Measurements from ENCODE around the gene UBE2QL1.
A peak's percentile ranks its signal among the peaks of the same experiment; 100 is the strongest.

UBE2QL1 gene

DNA sequence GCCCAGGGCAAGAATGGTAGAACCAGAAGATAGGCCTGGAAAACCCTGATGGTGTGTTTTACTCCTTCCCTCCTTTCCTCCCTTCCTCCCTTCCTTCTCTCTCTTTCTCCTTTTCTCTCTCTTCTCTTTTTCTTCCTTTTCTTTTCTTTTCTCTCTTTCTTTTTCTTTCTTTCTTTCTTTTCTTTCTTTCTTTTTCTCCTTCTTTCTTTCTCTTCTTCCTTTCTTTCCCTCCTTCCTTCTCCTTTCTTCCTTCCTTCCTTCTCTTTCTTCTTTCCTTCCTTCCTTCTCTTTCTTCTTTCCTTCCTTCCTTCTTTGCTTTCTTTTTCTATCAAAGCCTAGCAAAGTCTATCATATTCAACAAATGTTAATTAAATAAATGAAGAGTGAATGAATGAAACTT, 24.0 kb upstream of the UBE2QL1 start:
- DNase-seq: no peak
- intact Hi-C loops (cut with DNase I): no loop called here

DNA sequence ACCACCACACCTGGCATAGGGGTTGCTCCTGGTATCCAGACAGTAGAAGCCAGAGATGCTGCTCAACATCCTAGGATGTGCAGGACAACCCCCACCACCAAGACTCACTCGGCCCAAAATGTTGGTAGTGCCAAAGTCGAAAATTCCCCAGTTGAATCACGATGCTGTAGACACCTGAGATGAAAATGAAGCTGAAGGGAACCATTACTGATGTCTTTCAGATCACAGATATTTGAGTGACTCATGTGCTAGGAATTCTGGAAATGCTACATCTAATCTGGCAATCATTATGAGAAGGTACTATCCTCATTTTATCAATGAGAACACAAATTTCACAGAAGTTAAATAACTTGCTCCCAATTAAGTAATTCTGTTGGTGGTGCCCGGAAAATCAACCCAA, 21.0 kb upstream of the UBE2QL1 start:
- intact Hi-C loops (cut with DNase I): no loop called here
- no peak for DNase-seq

DNA sequence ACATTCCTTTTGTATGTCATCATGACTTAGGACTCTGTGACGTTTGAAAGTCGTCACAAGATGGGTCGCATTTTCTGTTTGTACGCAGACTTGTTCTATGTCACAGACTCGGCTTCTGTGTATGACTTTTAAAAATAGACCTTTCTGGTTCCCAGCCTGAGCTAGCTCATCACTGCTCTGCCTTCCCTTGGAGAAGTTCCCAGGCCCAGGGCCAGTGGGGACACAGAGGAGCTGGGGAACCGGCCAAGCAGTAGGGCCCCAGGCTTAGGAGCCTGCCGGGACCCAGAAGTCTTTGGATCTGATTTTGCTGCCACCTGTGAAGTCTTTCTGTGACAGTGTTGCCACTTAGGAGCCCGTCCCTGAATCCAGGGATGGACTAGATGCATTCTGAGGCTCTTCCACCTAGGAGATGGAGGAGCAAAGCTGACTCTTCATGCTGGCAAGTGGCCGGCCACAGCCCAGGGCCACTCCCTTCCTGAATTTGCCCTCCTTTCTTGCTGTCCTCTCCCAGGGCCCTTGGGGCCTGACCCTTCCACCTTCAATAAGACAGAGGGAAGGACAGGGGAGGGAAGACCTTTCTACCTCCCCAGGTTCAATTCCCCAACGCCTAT, 18.1 kb upstream of the UBE2QL1 start:
- intact Hi-C loops (cut with DNase I): no loop called here

DNA sequence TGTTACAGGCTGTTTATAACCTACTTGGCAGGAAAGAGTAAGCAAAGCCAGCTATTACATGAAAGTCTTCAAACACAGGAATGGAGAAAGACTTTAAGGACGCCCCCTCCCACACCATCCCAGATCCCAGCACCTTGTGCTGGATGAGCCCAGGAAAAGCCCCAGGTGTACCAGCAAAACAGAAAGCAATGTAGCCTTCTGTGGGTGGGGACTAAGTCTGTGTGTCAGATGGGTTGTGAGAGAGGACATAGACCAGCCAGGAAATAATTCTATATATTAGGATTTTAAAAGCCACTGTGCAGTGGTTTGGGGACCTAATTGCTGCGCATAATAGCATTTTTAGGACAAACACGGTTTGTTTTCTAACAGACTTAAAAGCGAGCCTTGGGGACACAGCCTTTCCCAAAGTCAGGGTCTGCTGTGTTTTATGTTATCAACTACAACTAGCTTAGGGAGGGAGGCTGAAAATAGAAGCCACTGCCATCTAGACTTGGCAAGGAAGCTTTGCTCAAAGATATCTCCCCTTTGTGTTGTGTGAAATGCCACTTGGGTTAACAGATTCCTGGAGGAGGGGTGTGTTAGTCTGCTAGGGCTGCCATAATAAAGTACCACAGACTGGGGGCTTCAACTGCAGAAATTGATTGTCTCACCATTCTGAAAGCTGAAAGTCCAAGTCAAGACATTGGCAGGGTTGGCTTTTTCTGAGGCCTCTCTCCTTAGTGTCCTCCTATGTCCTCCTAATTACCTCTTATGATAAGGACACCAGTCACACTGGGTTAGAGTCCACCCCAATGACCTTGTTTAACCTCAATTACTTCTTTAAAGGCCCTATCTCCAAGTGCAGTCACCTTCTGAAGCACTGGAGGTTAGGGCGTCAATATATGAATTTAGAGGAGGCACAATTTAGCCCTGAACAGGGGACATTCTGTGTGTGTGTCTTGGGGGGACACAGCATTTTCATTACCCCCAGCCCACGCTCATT, 17.2 kb upstream of the UBE2QL1 start:
- DNase-seq: no peak
- intact Hi-C loops (cut with DNase I): no loop called here

More for the DNA sequence above, 18.1 kb upstream of the UBE2QL1 start:
- peak in 5 of 10 donors; percentile 19 to 90 (median 46) for DNase-seq

DNA sequence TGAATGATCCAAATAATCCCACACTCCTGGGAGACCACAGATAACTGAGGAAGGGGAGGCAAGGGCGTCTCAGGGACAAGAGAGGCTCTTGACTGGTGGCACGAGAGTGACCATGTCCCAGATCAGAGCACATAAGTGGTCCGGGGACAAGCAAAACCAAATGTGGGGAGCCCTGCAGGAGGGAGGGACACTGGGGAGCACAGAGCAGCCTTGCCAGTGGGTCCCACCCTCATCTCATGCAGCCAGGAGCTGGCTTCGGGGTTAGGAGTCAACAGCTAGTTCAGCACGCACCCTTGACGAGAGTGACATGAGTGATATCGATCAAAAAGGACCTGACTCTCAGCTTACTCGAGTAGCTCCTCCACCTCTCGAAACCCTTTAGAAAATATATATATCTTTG, 16.5 kb upstream of the UBE2QL1 start:
- intact Hi-C loops (cut with DNase I): no loop called here
- DNase-seq: no peak

DNA sequence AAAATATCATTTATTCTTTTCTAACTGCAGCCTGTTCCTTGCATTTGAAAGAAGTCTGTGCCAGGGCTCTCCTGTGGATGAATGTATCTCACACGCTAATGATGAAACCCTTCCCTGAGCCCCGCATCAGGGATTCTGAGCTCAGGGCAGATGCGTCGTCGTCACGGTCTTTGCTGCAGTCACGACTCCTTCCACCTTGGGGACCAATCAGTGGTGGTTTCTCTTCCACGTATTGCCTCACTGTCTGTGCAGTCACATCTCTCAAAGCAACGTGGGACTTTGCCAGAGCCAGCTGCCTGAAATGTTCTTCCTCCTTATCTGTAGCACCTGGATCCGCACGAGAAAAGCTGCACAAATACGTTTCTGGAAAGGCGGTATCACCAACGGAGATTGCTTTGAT, 13.9 kb upstream of the UBE2QL1 start:
- intact Hi-C loops (cut with DNase I): no loop called here
- DNase-seq: peak in 2 of 10 donors; percentile 40 to 76

DNA sequence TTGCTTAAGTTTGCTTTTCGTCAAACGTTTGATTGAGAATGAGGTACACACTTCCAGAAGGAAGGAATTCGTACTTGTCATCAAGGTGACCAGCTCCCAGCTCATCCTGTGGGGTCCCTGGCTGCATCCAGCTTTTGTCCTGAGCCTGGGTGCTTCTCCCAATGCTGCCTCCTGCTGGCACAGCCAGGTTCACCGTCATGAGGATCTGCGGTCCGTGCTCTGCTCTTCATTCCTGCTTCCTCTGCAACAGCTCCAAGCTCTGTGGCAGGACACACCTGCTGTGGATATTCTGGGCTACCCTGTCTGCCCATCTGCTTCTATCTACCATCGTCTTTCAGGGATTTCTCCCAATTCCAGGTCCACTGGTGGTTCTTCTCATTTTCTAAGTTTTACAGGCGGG, 13.3 kb upstream of the UBE2QL1 start:
- intact Hi-C loops (cut with DNase I): no loop called here
- DNase-seq: peak in 1 of 10 donors; percentile 37

DNA sequence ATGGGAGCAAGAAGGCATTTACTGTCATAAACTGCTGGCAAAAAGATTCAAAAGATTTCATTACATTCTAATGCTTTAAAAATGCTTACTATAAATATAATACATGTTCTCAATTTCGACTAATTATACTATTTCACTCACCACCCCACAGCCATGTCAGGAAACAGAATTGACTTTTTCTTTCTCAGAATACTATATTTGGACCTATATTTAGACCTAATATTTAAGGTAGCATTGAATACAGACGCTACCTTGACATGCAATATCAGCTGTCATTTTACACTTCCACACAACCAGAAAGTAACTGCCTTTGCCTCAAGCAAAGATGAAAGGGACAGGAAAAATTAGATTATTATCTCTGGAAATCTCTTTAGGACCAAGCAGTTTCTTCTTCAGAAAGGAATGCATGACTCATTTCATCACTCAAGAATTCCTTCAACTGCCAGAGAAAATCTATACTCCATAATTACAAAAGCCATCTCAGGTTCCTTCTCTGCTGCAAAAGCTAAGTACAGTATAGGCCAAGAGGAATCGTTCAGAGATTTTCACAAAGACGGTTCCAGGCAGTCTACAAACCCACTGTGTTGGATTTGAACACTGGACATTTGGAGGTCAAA, 11.8 kb upstream of the UBE2QL1 start:
- intact Hi-C loops (cut with DNase I): no loop called here
- DNase-seq: no peak

DNA sequence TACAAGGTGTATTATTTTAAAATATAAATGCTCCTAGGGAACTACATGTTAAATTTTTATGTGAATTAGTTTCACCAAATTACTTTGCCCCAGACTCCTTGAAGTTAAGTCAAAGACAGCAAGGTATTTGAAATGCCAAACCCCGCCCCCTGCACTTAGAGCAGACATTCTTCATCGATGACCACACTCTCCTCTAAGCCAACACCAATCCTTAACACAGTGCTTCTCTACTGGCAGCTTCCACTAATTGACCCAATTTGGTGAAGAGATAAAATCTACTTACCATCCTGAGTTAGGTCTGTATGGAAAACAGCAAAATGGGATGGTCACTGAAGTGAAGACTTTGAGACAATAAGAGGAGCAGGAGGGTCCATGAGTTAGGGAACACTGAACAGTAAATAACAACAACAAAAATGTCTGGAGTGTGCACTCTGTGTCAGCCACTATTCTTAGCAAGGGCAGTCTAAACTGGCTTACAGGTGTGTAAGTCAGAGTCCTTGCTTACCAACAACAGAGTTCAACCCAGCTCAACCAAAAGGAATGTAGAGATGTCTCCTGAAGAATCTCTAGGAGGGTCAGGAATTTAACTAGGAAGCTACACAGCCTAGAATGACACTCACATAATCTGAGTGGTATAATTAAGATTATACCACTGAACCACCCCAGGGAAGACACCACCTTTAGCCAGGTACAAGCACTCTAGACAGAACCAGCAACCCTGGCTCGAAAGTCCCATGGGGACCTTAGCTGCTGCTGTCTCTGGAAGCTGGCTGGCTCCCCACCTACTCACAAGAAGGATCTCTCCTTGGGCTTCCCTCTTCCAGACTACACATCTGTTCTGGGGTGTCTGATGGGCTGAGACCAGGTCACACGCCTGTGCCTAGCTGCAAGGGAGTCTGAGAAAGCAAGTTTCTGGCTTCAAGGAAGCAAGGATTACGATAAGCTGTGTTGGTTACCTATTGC, 8.8 kb upstream of the UBE2QL1 start:
- no peak for DNase-seq
- intact Hi-C loops (cut with DNase I): no loop called here

DNA sequence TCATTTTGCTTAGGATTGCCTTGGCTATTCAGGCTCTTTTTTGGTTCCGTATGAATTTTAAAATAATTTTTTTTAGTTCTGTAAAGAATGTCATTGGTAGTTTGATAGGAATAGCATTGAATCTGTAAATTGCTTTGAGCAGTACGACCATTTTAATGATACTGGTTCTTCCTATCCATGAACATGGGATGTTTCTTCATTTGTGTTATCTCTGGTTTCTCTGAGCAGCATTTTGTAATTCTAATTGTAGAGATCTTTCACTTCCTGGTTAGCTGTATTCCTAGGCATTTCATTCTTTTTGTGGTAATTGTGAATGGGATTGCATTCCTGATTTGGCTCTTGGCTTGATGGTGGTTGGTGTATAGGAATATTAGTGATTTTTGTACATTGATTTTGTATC, 6.3 kb upstream of the UBE2QL1 start:
- DNase-seq: no peak
- intact Hi-C loops (cut with DNase I): no loop called here

DNA sequence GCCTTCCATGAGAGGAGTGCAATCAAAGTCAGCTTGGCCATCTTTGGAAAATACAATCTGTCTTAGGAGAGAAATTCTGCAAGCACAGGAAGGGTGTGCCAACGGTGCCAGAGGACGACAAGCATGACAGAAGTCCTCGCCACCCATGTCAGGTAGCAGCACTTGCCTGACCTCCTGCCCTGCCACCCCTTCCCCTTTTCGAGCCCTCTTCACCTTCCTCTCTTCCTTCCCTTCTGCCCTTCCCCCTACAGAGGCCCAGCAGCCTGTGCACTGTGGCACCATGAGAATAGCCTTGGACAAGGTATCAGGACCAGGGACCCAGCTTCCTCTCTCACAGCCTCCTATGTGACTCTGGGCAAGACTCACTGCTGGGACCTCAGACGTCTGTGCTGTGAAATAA, 5.3 kb upstream of the UBE2QL1 start:
- no peak for DNase-seq
- intact Hi-C loops (cut with DNase I): no loop called here

DNA sequence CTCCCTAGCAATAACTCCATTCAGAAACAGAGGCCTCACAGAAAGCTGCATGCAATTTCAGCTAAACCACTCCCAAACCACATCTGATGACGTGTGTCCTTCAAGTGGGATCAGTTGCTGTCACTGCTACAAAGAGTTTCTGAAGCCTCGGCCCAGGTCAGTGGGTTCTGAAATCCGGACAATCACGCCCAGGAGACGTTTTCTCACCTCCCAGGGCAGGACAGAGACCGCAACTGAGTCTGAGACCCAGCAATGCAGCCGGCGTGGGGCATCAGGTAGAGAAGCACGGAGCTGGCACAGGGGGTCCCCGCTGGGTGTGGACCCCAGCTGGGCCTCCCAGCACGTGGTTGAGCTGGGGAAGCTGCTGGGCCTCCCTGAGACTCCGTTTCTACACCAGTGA, 2.6 kb upstream of the UBE2QL1 start:
- no peak for DNase-seq
- intact Hi-C loops (cut with DNase I): no loop called here

DNA sequence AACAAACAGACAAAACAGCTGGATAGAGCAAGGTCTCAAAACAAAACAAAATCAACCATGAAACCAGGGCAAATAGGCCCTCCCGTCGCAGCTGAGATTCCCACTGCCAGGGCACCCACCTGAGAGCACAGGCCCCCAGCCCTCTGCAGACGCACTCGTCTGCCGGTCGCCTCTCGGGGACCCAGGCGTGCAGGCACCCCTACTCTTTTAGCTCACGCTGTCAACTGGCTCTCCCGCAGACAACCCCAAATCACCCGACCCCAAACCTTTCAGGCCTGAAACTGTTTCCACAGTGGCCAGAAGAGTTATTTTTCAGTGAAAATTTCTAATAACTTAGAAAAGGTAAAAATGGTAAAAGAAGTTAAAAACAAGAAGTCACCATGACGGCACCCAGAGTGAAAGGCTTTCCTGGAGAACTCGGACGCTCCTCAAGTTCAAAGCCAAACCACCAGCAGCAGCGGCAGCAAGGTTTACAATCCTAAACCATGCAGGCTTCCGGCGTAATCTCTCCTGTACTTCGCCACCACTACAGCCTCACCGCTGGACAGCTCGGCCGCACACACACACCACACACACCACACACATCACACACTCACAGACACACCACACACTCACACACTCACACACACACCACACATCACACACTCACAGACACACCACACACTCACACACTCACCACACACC, 1.9 kb upstream of the UBE2QL1 start:
- no peak for DNase-seq
- intact Hi-C loops (cut with DNase I): no loop called here

DNA sequence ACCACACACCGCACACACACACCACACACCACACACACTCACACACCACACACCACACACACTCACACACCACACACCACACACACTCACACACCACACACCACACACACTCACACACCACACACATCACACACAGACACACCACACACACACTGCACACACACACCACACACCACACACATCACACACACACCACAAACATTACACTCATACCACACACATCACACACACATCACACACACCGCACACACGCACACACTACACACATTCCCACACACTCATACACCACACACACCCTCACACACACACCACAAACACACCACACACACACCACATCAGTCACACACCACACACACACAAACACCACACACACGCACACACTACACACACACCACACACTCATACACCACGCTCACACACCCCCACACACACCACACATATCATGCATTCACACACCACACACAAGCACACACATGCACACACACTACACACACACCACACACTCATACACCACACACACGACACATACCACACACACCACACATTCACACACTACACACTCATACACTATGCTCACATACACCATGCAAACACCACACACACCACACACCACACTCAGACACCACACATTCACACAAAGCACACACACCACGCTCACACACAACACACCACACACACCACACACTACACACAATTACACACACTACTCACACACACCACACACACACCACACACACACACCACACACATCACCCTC, 1.1 kb upstream of the UBE2QL1 start:
- intact Hi-C loops (cut with DNase I): no loop called here
- DNase-seq: no peak

DNA sequence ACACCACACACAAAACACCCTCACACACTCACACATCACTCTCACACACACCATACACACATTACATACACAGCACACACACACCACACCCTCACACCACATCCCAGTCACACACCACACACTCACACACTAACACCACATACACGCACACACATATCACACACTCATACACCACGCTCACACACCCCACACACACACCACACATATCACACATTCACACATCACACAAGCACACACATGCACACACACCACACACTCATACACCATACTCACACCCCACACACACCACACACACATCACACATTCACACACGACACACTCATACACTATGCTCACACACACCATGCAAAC, 543 bp upstream of the UBE2QL1 start:
- DNase-seq: no peak
- intact Hi-C loops (cut with DNase I): no loop called here

DNA sequence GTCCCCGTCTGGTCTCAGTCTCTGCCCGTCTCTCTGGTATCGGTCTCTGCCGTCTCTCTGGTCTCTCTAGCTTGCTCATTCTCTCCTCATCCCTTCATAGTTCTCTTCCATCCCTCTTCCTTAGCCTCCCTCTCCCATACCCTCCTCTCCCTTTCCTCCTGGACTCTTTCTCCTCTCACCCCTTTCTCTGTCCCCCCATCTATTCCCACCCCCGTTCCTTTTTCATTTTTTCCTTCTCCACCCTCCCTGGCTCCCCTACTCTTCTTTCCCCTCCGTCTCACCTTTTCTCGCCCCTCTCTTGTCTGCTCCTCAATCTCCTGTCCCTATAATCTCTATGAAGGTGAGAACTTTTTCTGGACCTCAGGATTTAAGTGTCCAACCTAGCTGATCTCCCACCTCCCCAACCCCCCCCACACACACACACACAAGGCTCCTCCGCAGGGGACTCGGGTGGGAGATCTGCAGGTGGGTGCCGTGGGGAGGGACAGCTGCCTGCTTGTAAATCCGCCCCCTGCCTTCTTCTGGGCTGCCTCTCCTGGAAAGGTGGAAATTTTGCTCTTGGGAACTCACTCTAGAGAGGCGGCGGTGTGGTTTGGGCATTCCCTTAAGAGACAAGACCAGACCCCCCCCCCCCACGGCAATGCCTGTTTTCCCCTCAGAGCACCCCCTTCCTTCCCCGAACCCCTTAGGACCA, 953 bp downstream of the UBE2QL1 start:
- intact Hi-C loops (cut with DNase I): loop anchor here (5.0 to 10.0 kb wide), 2 partner anchors 128 to 955 kb away; no protein-coding TSS in a partner anchor
- DNase-seq: peak in 1 of 10 donors; percentile 83

DNA sequence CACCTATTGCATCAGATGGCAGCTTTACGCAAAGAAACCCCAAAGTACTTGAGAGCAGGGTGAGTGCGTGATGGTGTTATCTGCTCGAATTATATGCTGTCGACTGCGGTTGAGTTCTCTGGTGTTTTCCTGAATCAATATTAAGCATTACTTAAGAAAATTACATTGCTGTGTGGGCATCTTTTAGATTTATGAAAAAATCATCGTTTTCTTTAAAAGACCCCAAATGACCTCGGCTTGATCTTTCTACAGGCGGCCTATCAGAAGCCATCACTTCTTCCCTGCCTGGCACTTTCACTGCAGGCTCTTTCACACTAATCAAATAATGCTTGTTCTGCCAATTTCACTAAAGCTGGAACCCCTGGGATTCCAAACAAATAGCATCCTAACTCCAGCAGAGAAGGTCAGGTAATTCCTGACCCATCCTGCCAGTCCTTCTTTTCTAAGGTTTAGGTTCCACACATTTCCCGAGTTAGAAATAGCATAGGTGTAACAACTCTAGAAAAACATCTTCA, 1.7 kb downstream of the UBE2QL1 start:
- no peak for DNase-seq

More for the DNA sequence above, 1.7 kb downstream of the UBE2QL1 start:
- intact Hi-C loops (cut with DNase I): loop anchor here (5.0 to 10.0 kb wide), 2 partner anchors 127 to 956 kb away; no protein-coding TSS in a partner anchor
